CD4-positive, alpha-beta memory T cell (primary cell): ENCODE measurements around the gene RNF41. TPM values are rescaled to one million over a fixed set of nuclear protein-coding genes. Genes with fewer than 3 reads are reported as not detected.
A peak's percentile ranks its signal among the peaks of the same experiment; 100 is the strongest.
"Not testable (repeated sequence)": the region's sequence is repeated elsewhere in the genome, so short reads cannot be mapped to it uniquely, and the experiment has no call there.

ENCODE experiments used
- CTCF ChIA-PET: fragments of 350-600 bp; sonication (Branson Sonifier 250); formaldehyde crosslinking; loops from one replicate; lab custom pipeline; 2021; ENCODE audit warnings: inconsistent platforms; ENCODE audit not compliant: partially characterized antibody; lab: Charles Lee
- POLR2A ChIA-PET: fragments of 350-600 bp; sonication (Branson Sonifier 250); formaldehyde crosslinking; loops from one replicate; lab custom pipeline; 2021; ENCODE audit not compliant: partially characterized antibody; lab: Charles Lee
- DNase-seq, 5 donors: peaks; one replicate each; pipeline versions ENCODE4 v3.0.0 to v3.0.0-alpha.2; 2020 to 2022; ENCODE audit warnings: mixed read lengths in 1 of 5
- H3K27ac ChIP-seq: one replicate; pipeline ENCODE4 v1.7.0; 2013; ENCODE audit warnings: low read depth, low read length
- H3K27me3 ChIP-seq: 2 replicates; pipeline ENCODE4 v1.7.0; 2013; ENCODE audit warnings: mild to moderate bottlenecking, low read length, moderate library complexity; ENCODE audit not compliant: insufficient read depth
- H3K36me3 ChIP-seq: 2 replicates; pipeline ENCODE4 v1.7.0; 2013; ENCODE audit warnings: mild to moderate bottlenecking, low read length, moderate library complexity; ENCODE audit not compliant: insufficient read depth
- H3K4me1 ChIP-seq: 2 replicates; pipeline ENCODE4 v1.7.0; 2013; ENCODE audit warnings: mild to moderate bottlenecking, low read length, moderate library complexity; ENCODE audit not compliant: insufficient read depth
- H3K4me3 ChIP-seq, 2 donors: one replicate each; pipeline ENCODE4 v1.7.0; 2013; ENCODE audit warnings: low read length in 2 of 2, mild to moderate bottlenecking in 1 of 2
- H3K9me3 ChIP-seq, 2 donors: one replicate each; pipeline ENCODE4 v1.7.0; 2013; ENCODE audit warnings: low read length in 2 of 2, control low read depth in 1 of 2; ENCODE audit not compliant: control insufficient read depth in 1 of 2
- H3K27ac Mint-ChIP-seq, 7 donors: one replicate each; pipeline ENCODE4 v1.8.0; 2020 to 2021; ENCODE audit warnings: mixed read lengths in 7 of 7, mild to moderate bottlenecking in 6 of 7, inconsistent platforms in 3 of 7, moderate library complexity in 3 of 7
- H3K27me3 Mint-ChIP-seq, 2 donors: one replicate each; pipeline ENCODE4 v1.8.0; 2020 to 2021; ENCODE audit warnings: mixed read lengths in 2 of 2
- H3K36me3 Mint-ChIP-seq, 2 donors: one replicate each; pipeline ENCODE4 v1.8.0; 2020 to 2021; ENCODE audit warnings: mixed read lengths in 2 of 2, inconsistent platforms in 1 of 2, mild to moderate bottlenecking in 1 of 2
- H3K4me1 Mint-ChIP-seq, 4 donors: one replicate each; pipeline ENCODE4 v1.8.0; 2020 to 2021; ENCODE audit warnings: mixed read lengths in 4 of 4, mild to moderate bottlenecking in 1 of 4
- H3K4me3 Mint-ChIP-seq, 8 donors: one replicate each; pipeline ENCODE4 v1.8.0; 2020 to 2021; ENCODE audit warnings: mixed read lengths in 8 of 8, mild to moderate bottlenecking in 7 of 8, moderate library complexity in 6 of 8, inconsistent platforms in 3 of 8
- H3K9me3 Mint-ChIP-seq, 8 donors: one replicate each; pipeline ENCODE4 v1.8.0; 2020 to 2021; ENCODE audit warnings: mixed read lengths in 8 of 8, mild to moderate bottlenecking in 5 of 8, inconsistent platforms in 3 of 8, moderate library complexity in 1 of 8
- intact Hi-C: fragments of 100-400 bp; cut with micrococcal nuclease; formaldehyde crosslinking; loops from one replicate; pipeline ENCODE4 v1.15.1; 2023
- polyA plus RNA-seq, 2 donors: library from polyadenylated mRNA; unstranded; fragments of 300-500 nt; fragmentation: Illumina TruSeq; gene quantifications; one replicate each; pipeline ENCODE4 v1.2.3, GENCODE V29; 2021
- total RNA-seq, 2 experiments: library from RNA; stranded (reverse); gene quantifications; one replicate each; pipeline ENCODE4 v1.2.3, GENCODE V29; 2021

The RNF41 gene
- total and polyA plus RNA-seq, 4 experiments from 2014 or later: 33.2 to 46.7 (median 41.5) TPM

GRCh38 chr12:56262955-56263354 lies 41.2 kb upstream of the RNF41 start:
- H3K9me3 ChIP-seq, H3K27ac Mint-ChIP-seq, H3K36me3 ChIP-seq, intact Hi-C loops, H3K27me3 Mint-ChIP-seq, H3K27me3 ChIP-seq, H3K9me3 Mint-ChIP-seq, H3K4me3 Mint-ChIP-seq, H3K4me3 ChIP-seq, DNase-seq, H3K36me3 Mint-ChIP-seq, H3K27ac ChIP-seq: not testable (repeated sequence)
- ChIA-PET CTCF (interaction anchor here (0.7 to 1.2 kb wide), 4 partner anchors 35 to 1263 kb away, joined by 3 to 5 read pairs (median 4); no protein-coding TSS in a partner anchor), POLR2A (interaction anchor here (0.6 kb wide), 1 partner anchor 73 kb away, joined by 3 read pairs; the partner anchor contains the start of gene SMARCC2)
- H3K4me1 Mint-ChIP-seq: peaks cover 16 to 31% (median 23%) of the 10 kb centered on the region in 4 donors
- peaks cover 17% of the 10 kb centered on the region for H3K4me1 ChIP-seq

GRCh38 chr12:56261503-56262232 lies 39.9 kb upstream of the RNF41 start:
- intact Hi-C loops: no loop called here
- Mint-ChIP-seq H3K27me3 (no peaks in the 10 kb centered on the region), H3K4me1 (peaks cover 16 to 31% (median 22%) of the 10 kb centered on the region in 4 donors), H3K9me3 (no peaks in the 10 kb centered on the region), H3K4me3 (no peak overlapping the region), H3K36me3 (peaks cover 0 to 5% of the 10 kb centered on the region in 2 donors), H3K27ac (peak overlapping the region in 2 of 7 donors; percentile 4 to 29)
- DNase-seq: no peak
- Histone ChIP-seq H3K4me3 (no peak overlapping the region), H3K27me3 (no peaks in the 10 kb centered on the region), H3K36me3 (no peaks in the 10 kb centered on the region), H3K27ac (no peak overlapping the region), H3K4me1 (peaks cover 20% of the 10 kb centered on the region), H3K9me3 (no peaks in the 10 kb centered on the region)
- ChIA-PET POLR2A (no interaction called here), CTCF (interaction anchor here (1.3 kb wide), 1 partner anchor 143 kb away, joined by 4 read pairs; the partner anchor contains the start of gene ZC3H10)

GRCh38 chr12:56260921-56261320 lies 39.2 kb upstream of the RNF41 start:
- intact Hi-C loops: no loop called here
- POLR2A ChIA-PET: no interaction called here
- peaks cover 14 to 30% (median 21%) of the 10 kb centered on the region in 4 donors for H3K4me1 Mint-ChIP-seq

GRCh38 chr12:56260380-56260779 lies 38.7 kb upstream of the RNF41 start:
- H3K27me3 Mint-ChIP-seq: no peaks in the 10 kb centered on the region
- Histone ChIP-seq H3K9me3 (no peaks in the 10 kb centered on the region), H3K4me3 (no peak overlapping the region), H3K4me1 (peaks cover 21% of the 10 kb centered on the region), H3K27ac (no peak overlapping the region), H3K27me3 (no peaks in the 10 kb centered on the region), H3K36me3 (peaks cover 7% of the 10 kb centered on the region)
- intact Hi-C loops: no loop called here
- H3K4me1 Mint-ChIP-seq: peaks cover 12 to 31% (median 18%) of the 10 kb centered on the region in 4 donors
- H3K9me3 Mint-ChIP-seq: no peaks in the 10 kb centered on the region
- peak overlapping the region in 1 of 7 donors; percentile 68 for H3K27ac Mint-ChIP-seq
- ChIA-PET CTCF (interaction anchor here (1.2 to 2.9 kb wide), 2 partner anchors 71 to 142 kb away, joined by 4 to 8 read pairs; partner anchors contain the start of genes SMARCC2 and ZC3H10), POLR2A (no interaction called here)
- no peak for DNase-seq
- H3K4me3 Mint-ChIP-seq: peak overlapping the region in 4 of 8 donors; percentile 14 to 54 (median 30)
- H3K36me3 Mint-ChIP-seq: peaks cover 5 to 9% of the 10 kb centered on the region in 2 donors

More at GRCh38 chr12:56260921-56261320, 39.2 kb upstream of the RNF41 start:
- Histone ChIP-seq H3K4me1 (peaks cover 21% of the 10 kb centered on the region), H3K27me3 (no peaks in the 10 kb centered on the region), H3K36me3 (peaks cover 2% of the 10 kb centered on the region), H3K27ac (no peak overlapping the region), H3K4me3 (no peak overlapping the region), H3K9me3 (no peaks in the 10 kb centered on the region)
- CTCF ChIA-PET: interaction anchor here (1.3 kb wide), 1 partner anchor 143 kb away, joined by 4 read pairs; the partner anchor contains the start of gene ZC3H10
- H3K9me3 Mint-ChIP-seq: no peaks in the 10 kb centered on the region
- no peaks in the 10 kb centered on the region for H3K27me3 Mint-ChIP-seq
- no peak for DNase-seq
- H3K4me3 Mint-ChIP-seq: peak overlapping the region in 1 of 8 donors; percentile 54
- peak overlapping the region in 3 of 7 donors; percentile 19 to 74 (median 68) for H3K27ac Mint-ChIP-seq
- peaks cover 4 to 6% of the 10 kb centered on the region in 2 donors for H3K36me3 Mint-ChIP-seq

- intact Hi-C loops: loop anchor here (1.0 kb wide), 5 partner anchors 7 to 205 kb away; partner anchors contain the start of genes COQ10A and CS
- no peaks in the 10 kb centered on the region for H3K9me3 Mint-ChIP-seq
- ChIA-PET CTCF (interaction anchor here (0.8 to 5.5 kb wide), 13 partner anchors 9 to 214 kb away, joined by 3 to 36 read pairs (median 5); partner anchors contain the start of genes COQ10A, RNF41, SMARCC2 and TIMELESS), POLR2A (interaction anchor here (0.8 to 5.1 kb wide), 15 partner anchors 9 to 418 kb away, joined by 3 to 38 read pairs (median 5); partner anchors contain the start of genes CNPY2, COQ10A, IL23A and PAN2)
- peak overlapping the region; percentile 81 for H3K27ac ChIP-seq
- peak overlapping the region; percentile 89 to 97 (median 92) for H3K4me3 Mint-ChIP-seq
- no peaks in the 10 kb centered on the region for H3K27me3 Mint-ChIP-seq
- H3K4me1 ChIP-seq: peaks cover 21% of the 10 kb centered on the region
- no peaks in the 10 kb centered on the region for H3K9me3 ChIP-seq
- DNase-seq: no peak
- H3K27me3 ChIP-seq: no peaks in the 10 kb centered on the region
- H3K36me3 Mint-ChIP-seq: peaks cover 16 to 23% of the 10 kb centered on the region in 2 donors
- H3K4me3 ChIP-seq: peak overlapping the region; percentile 85 to 95
- peaks cover 18% of the 10 kb centered on the region for H3K36me3 ChIP-seq
- H3K4me1 Mint-ChIP-seq: peaks cover 13 to 31% (median 19%) of the 10 kb centered on the region in 4 donors
- H3K27ac Mint-ChIP-seq: peak overlapping the region; percentile 82 to 95 (median 91)
These were observed 37.1 kb upstream of the RNF41 start for GRCh38 chr12:56258820-56259183.

- H3K4me3 ChIP-seq: peak within 1 kb of the TSS; percentile 85 to 95
- peaks cover 13 to 31% (median 19%) of the 10 kb centered on the region in 4 donors for H3K4me1 Mint-ChIP-seq
- H3K27ac ChIP-seq: peak within 1 kb of the TSS; percentile 81
- peak within 1 kb of the TSS; percentile 89 to 97 (median 92) for H3K4me3 Mint-ChIP-seq
- CTCF ChIA-PET: interaction anchor here (0.7 to 5.5 kb wide), 14 partner anchors 10 to 213 kb away, joined by 3 to 36 read pairs (median 6); partner anchors contain the start of genes COQ10A, RNF41, SMARCC2 and TIMELESS
- H3K36me3 Mint-ChIP-seq: peaks cover 20 to 29% of the 10 kb centered on the region in 2 donors
- DNase-seq: peak; percentile 76 to 87 (median 82)
- no peaks in the 10 kb centered on the region for H3K27me3 ChIP-seq
- H3K27me3 Mint-ChIP-seq: no peaks in the 10 kb centered on the region
- peaks cover 24% of the 10 kb centered on the region for H3K36me3 ChIP-seq
- POLR2A ChIA-PET: interaction anchor here (0.6 to 5.1 kb wide), 26 partner anchors 9 to 529 kb away, joined by 3 to 38 read pairs (median 4); partner anchors contain the start of genes CNPY2, COQ10A, CS and ESYT1
- no peaks in the 10 kb centered on the region for H3K9me3 Mint-ChIP-seq
- H3K27ac Mint-ChIP-seq: peak within 1 kb of the TSS; percentile 82 to 95 (median 91)
- H3K9me3 ChIP-seq: no peaks in the 10 kb centered on the region
- H3K4me1 ChIP-seq: peaks cover 21% of the 10 kb centered on the region
- intact Hi-C loops: loop anchor here (1.0 kb wide), 5 partner anchors 8 to 206 kb away; partner anchors contain the start of genes COQ10A and CS
These were observed 36.5 kb upstream of the RNF41 start, which contains the start of gene ANKRD52 for GRCh38 chr12:56258068-56258819. Gene ANKRD52 (minus strand): TSS chr12:56258384. CDS start chr12:56258269, 115 bp downstream.
